Lung microvascular endothelial cell (primary cell): ENCODE data around the gene PRKAR1B. TPM values are rescaled to one million over a fixed set of nuclear protein-coding genes. Genes with fewer than 3 reads are reported as not detected.
"Not testable (repeated sequence)": the region's sequence is repeated elsewhere in the genome, so short reads cannot be mapped to it uniquely, and the experiment has no call there.

Experiments used
- DNase-seq, 2 donors: peaks; one replicate each; pipeline versions ENCODE4 v3.0.0 to v3.0.0-alpha.2; 2010; ENCODE audit warnings: low read depth in 2 of 2
- total RNA-seq: library from RNA; depleted of rRNA; stranded (reverse); fragments of >200 nt; gene quantifications from 2 replicates; pipeline ENCODE4 v1.2.1, GENCODE V29; 2014

PRKAR1B gene
- total RNA-seq, 1 donor from 2014 or later, result 71.8 TPM

GRCh38 chr7:668958-669357 lies 58.1 kb downstream of the PRKAR1B start:
- no peak for DNase-seq

DNA sequence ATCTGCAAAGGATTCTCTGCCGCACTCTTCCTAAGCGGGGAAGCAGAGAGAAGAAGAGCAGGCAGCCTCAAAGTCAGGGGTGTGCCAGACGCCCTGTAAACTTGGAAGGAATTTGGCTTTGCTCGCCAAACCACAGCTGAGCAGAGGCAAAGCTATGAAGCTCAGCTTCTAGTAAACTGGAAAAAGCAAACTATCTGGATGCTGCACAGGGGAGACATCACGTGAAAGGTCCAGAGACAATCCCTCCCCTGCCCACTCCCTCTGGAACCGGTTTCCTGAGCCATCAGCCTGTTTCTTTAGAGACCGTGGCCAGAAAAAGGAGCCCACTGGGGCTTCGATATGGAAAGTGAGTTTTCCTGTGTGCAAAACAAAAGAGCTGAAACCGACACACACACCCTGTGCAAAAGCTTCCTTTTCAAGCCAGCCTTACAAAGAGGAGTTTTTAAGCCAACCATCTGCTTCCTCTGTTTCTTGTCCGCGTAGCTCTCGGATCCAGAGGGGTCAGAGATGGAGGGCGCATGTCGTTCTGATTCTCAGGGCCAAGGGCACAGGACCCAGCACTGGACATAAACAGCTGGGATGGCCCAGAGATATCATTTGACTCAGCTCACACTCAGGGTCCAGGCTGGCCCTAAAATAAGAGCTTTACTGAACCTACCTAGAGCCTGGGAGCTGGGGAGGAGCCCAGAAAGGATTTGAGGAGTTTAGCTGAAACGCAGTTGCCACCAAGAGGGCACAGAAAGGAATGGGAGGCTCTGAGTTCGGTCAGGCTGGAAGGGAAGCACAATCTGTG lies 58.7 kb downstream of the PRKAR1B start:
- peak; percentile 71 to 95 for DNase-seq

DNA sequence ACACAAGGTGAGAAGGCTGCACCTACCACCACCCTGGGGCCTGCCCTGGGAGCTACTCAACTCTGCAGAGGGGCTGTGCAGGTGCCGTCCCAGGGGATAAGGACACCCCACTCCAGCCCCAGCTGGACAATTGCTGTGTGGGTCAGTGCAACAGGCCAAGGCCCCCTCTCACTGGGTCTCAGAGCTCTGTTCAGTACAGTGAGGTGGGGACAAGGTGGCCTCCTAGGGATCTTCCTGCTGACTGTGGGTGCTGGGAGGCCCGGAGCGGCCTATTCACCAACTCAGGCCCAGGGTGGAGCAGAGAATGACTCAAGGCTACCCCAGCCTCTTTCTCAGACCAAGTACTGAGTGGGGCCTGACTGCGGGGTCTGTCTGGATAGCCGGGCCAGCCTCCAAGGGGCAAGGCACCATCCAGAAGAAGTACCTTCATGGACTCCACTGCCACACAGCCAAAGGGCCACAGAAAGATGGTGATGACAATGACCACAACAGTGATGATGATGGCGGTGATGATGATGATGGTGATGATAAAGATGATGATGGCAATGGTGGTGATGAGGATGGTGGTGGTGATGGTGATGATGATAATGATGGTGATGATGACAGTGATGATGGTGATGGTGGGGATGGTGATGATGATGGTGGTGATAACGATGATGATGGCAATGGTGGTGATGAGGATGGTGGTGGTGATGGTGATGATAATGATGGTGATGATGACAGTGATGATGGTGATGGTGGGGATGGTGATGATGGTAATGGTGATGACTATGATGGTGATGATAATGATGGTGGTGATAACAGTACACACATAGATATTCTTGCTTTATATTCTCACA lies 60.4 kb downstream of the PRKAR1B start:
- no peak for DNase-seq

- DNase-seq, result peak in 1 of 2 donors; percentile 37
These were observed 61.2 kb downstream of the PRKAR1B start for GRCh38 chr7:665736-666453.

DNA sequence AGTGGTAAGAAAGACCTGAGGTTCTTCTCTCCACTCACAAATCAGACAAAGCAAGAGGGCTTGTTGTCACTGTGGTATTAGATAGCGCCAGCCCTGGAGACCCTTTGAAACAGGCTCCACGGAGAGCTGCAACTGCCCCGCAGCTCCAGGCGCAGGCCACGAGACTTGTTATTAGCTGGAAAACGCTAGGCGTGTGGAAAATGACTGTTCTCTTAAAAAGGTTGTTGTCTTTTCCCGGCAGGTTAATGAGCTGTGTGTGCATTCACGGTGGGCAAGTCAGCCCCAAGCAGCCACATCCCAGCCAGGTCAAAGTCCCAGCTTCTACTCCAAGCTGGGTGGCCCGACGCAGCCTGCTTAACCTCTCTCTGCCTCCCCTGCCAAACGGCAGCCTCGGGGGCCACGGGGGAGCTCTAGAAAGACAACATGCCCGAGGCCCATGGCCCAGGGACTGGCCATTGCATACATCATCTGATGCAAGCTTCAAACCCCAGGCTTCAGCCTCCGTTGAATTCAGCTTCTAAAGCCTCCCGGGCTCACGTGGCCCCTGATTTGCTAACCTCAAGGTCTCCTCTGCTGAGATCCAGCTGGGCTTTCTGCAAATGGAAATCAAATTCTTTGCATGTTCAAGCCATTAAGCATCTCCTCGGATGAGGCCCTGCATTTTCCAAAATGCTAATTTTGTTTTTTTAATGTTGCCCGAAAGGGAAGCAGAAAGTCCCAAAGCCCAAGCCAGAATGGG lies 61.9 kb downstream of the PRKAR1B start:
- no peak for DNase-seq

GRCh38 chr7:664402-664775 lies 62.7 kb downstream of the PRKAR1B start:
- no peak for DNase-seq

GRCh38 chr7:662576-662975 lies 64.5 kb downstream of the PRKAR1B start:
- DNase-seq, result no peak

DNA sequence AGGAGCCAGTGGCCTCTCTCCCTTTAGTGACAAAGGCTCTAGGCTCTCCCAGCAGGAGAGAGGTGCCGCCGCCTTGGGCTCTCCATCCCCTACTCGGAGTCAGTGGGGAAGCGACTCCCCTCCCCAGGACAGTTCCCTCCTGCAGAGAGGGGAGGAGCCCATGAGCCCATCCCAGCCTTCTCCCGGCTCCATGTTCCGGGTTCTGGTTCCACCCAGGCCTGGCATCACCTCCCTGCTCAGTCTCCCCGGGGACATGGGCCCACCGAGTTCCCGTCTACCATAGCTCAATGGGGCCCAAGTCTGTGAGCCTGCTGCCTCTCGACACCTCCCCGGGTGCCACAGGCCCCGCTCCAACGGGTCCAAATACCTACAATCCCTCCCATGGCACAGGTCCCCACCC lies 67.1 kb downstream of the PRKAR1B start:
- no peak for DNase-seq

GRCh38 chr7:659306-659847 lies 67.7 kb downstream of the PRKAR1B start:
- DNase-seq, result no peak

- no peak for DNase-seq
These were observed 69.4 kb downstream of the PRKAR1B start for GRCh38 chr7:657565-658119.

DNA sequence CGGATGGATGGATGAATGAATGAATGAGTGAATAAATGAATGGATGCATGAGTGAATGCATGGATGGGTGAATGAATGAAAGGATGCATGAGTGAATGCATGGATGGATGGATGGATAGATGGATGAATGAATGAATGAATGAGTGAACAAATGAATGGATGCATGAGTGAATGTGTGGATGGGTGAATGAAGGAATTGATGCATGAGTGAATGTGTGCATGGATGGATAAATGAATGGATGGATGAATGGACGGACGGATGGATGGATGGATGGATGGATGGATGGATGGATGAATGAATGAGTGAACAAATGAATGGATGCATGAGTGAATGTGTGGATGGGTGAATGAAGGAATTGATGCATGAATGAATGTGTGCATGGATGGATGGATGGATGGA lies 70.1 kb downstream of the PRKAR1B start:
- not testable (repeated sequence) for DNase-seq

DNA sequence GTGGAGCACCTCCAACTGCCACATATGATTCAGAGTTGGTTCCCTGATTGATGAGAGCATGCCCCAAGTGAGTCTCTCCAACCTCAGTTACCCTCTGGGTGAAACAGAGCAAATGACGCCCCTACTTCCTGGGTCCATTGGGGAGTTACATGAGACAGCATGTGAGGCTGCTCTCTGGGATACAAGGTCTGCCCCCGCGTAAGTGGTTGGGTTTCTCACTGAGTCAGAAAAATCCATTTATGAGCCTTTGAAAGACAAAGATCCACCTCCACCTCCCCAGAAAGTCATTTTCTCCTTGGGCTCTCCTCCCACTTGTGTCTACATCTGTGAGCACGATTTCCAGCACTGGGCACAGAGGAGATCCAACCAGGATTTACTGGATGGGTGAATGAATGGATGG lies 71.3 kb downstream of the PRKAR1B start:
- DNase-seq, result no peak

GRCh38 chr7:653829-654764 lies 73.0 kb downstream of the PRKAR1B start:
- no peak for DNase-seq

DNA sequence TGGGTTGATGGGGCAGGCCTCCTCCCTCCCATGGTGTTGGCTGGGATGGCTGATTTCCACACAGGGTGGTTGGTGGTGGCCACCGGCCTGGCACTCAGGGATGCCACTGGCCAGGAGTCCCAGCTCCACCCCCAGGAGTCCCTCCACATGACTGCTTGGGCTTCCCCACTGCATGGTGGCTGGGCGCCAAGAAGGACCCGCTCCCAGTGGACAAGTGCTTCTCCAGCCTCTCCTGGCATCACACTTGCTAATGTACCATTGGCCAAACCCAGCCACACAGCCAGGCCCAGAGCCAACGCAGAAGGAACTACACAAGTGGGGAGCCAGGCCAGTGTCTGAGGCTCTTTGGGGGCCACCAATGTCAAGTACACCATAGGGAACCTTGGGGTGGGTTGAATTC lies 74.2 kb downstream of the PRKAR1B start:
- DNase-seq, result no peak

DNA sequence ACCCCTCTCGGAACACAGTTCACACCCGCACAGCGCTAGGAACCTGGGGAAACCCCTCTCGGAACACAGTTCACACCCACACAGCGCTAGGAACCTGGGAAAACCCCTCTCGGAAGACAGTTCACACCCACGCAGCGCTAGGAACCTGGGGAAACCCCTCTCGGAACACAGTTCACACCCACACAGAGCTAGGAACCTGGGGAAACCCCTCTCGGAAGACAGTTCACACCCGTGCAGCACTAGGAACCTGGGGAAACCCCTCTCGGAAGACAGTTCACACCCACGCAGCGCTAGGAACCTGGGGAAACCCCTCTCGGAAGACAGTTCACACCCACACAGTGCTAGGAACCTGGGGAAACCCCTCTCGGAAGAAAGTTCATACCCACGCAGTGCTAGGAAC lies 74.9 kb downstream of the PRKAR1B start:
- DNase-seq, result not testable (repeated sequence)

GRCh38 chr7:651032-651728 lies 75.9 kb downstream of the PRKAR1B start:
- DNase-seq, result no peak

DNA sequence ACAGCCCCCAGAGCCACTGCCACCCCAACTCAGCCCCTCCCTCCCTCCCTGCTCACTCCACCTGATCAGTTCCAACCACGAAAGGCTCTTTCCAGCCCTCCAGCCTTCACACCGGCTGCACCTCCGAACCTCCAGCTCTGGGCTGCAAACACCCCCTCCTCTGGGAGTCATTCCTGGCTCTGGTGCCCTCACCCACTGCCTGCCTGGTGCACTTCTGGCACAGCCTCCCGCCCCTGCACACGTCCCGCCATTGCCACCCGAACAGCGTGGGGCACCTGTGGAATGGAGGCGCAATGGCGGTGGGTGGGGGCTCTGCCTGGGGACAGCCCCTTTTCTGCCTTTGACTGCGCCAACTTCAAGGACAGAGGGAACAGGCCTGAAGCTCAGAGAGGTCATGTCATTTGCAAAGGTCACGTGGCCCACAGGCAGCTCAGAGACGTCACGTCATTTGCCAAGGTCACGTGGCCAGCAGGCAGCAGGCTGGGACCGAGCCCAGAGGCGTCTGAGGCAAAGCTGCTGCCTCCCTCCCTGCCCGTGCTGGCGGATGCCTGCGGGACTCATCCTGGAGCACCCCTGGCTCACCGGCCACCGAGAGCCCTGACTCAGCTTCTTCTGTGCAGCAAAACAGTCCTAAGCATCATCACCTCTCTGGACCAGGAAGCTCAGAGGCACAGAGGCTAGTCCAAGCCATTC lies 76.6 kb downstream of the PRKAR1B start:
- DNase-seq, result no peak

GRCh38 chr7:646951-647350 lies 80.1 kb downstream of the PRKAR1B start:
- DNase-seq, result no peak
